ENCODE data around the gene UBFD1. TPM values are rescaled to one million over a fixed set of nuclear protein-coding genes. Genes with fewer than 3 reads are reported as not detected.

Gene UBFD1
- total and polyA plus RNA-seq, 4 donors: 8.5 to 61.4 (median 31.4) TPM

DNA sequence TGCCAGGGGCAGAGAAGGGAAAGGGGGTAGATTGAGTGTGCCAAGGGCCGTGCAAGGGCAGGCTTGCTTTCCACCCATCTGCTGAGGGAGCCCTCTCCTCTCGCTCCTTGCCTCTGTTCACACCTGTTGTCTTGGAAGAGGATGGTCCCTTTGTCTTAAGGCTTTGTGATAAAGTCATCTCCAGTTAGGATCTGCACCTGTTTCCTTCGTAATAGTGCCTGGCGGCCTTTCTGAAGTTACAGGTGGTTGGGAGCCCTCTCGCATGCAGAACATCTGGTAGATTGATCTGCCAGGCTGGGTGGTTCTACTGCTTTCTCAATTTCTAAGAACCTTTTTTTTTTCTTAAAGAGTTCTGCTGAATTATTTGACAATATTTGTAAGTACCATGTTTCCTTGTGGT, 16.3 kb downstream of the UBFD1 start:
- Histone ChIP-seq H3K9ac (ENCODE audit: insufficient read depth in 1 of 2, low read length in 2 of 2) (no peak overlapping the region), H3K4me3 (no peak overlapping the region), H3K36me3 (ENCODE audit: control insufficient read depth in 4 of 4, insufficient read depth in 4 of 4, low read length in 4 of 4) (peaks cover 21 to 31% (median 25%) of the 10 kb centered on the region in 4 donors), H3K9me3 (ENCODE audit: control insufficient read depth in 4 of 4, insufficient read depth in 3 of 4, low read length in 3 of 4) (no peaks in the 10 kb centered on the region), H3K27ac (ENCODE audit: low read depth in 1 of 2, low read length in 1 of 2) (no peak overlapping the region), H3K27me3 (ENCODE audit: control insufficient read depth in 3 of 3, insufficient read depth in 3 of 3, low read length in 2 of 3) (no peaks in the 10 kb centered on the region), H3K4me1 (ENCODE audit: control insufficient read depth in 5 of 5, insufficient read depth in 5 of 5, low read length in 5 of 5) (peaks cover 0 to 4% (median 0%) of the 10 kb centered on the region in 5 donors)
- DNase-seq: no peak
- no peak for ATAC-seq (ENCODE audit: insufficient read depth, low FRiP score)
- TF ChIP-seq, protein P1, sequence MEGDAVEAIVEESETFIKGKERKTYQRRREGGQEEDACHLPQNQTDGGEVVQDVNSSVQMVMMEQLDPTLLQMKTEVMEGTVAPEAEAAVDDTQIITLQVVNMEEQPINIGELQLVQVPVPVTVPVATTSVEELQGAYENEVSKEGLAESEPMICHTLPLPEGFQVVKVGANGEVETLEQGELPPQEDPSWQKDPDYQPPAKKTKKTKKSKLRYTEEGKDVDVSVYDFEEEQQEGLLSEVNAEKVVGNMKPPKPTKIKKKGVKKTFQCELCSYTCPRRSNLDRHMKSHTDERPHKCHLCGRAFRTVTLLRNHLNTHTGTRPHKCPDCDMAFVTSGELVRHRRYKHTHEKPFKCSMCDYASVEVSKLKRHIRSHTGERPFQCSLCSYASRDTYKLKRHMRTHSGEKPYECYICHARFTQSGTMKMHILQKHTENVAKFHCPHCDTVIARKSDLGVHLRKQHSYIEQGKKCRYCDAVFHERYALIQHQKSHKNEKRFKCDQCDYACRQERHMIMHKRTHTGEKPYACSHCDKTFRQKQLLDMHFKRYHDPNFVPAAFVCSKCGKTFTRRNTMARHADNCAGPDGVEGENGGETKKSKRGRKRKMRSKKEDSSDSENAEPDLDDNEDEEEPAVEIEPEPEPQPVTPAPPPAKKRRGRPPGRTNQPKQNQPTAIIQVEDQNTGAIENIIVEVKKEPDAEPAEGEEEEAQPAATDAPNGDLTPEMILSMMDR (IDR thresholded peaks at IDR 0.05; ENCODE audit: control extremely low read depth, extremely low read depth): no peak
- 90 to 93% methylated on average over 5 of the region's 5 CpGs for WGBS, 2 donors

DNA sequence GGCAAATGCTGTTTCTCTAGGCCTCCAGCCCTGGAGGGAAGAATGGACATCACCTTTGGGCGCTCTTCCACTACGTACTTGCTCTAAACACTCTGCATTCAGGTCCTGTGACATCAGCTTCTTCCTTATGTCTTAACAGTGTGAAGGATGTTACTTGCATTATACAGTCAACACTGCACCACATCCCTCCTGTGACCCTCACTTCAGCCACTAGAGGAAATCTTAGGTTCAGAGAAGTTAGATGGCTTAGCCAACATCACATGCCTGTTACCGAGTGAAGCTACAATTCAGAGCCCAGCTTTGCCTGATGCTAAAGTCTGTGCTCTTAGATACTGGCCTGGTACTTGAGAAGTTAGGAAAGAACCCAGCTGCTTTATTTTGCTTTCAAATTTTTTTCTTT, 18.3 kb downstream of the UBFD1 start:
- H3K4me3 ChIP-seq: no peak overlapping the region
- peaks cover 24 to 36% (median 30%) of the 10 kb centered on the region in 4 donors for H3K36me3 ChIP-seq (ENCODE audit: control insufficient read depth in 4 of 4, insufficient read depth in 4 of 4, low read length in 4 of 4)
- TF ChIP-seq, protein P1 (IDR thresholded peaks at IDR 0.05; ENCODE audit: control extremely low read depth, extremely low read depth): no peak
- no peak for ATAC-seq (ENCODE audit: insufficient read depth, low FRiP score)
- H3K9ac ChIP-seq (ENCODE audit: insufficient read depth in 1 of 2, low read length in 2 of 2): no peak overlapping the region
- H3K9me3 ChIP-seq (ENCODE audit: control insufficient read depth in 4 of 4, insufficient read depth in 3 of 4, low read length in 3 of 4): no peaks in the 10 kb centered on the region
- H3K4me1 ChIP-seq (ENCODE audit: control insufficient read depth in 5 of 5, insufficient read depth in 5 of 5, low read length in 5 of 5): peaks cover 0 to 4% (median 0%) of the 10 kb centered on the region in 5 donors
- no peaks in the 10 kb centered on the region for H3K27me3 ChIP-seq (ENCODE audit: control insufficient read depth in 3 of 3, insufficient read depth in 3 of 3, low read length in 2 of 3)
- no peak for DNase-seq
- H3K27ac ChIP-seq (ENCODE audit: low read depth in 1 of 2, low read length in 1 of 2): no peak overlapping the region
- 85 to 92% methylated on average over 3 of the region's 3 CpGs for WGBS, 2 donors

DNA sequence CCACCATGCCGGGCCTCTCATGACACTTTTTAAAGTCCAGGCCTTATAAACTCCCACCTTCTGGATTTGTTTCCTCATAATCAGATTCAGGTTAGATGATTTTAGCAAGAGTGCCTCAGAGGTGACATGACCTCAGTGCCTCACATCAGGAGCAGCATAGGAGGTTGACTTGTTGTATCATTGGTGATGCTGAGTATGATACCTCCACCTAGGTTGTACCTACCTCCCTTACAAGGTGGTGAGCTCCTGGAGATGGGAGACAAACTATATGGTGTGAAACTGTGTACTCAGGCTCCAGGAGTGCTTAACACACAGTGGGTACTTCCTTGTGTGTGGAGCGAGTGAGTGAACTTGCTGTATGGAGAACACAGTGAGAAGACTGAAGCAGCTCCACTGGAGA, 20.0 kb downstream of the UBFD1 start:
- no peak overlapping the region for H3K4me3 ChIP-seq
- ATAC-seq (ENCODE audit: insufficient read depth, low FRiP score) (no peak), DNase-seq (no peak)
- no peaks in the 10 kb centered on the region for H3K9me3 ChIP-seq (ENCODE audit: control insufficient read depth in 4 of 4, insufficient read depth in 3 of 4, low read length in 3 of 4)
- H3K4me1 ChIP-seq (ENCODE audit: control insufficient read depth in 5 of 5, insufficient read depth in 5 of 5, low read length in 5 of 5): peaks cover 0 to 4% (median 0%) of the 10 kb centered on the region in 5 donors
- no peak overlapping the region for H3K9ac ChIP-seq (ENCODE audit: insufficient read depth in 1 of 2, low read length in 2 of 2)
- H3K27ac ChIP-seq (ENCODE audit: low read depth in 1 of 2, low read length in 1 of 2): no peak overlapping the region
- 88 to 98% methylated on average over 2 of the region's 2 CpGs for WGBS, 2 donors
- TF ChIP-seq, protein P1 (IDR thresholded peaks at IDR 0.05; ENCODE audit: control extremely low read depth, extremely low read depth): no peak
- H3K27me3 ChIP-seq (ENCODE audit: control insufficient read depth in 3 of 3, insufficient read depth in 3 of 3, low read length in 2 of 3): no peaks in the 10 kb centered on the region
- peaks cover 12 to 30% (median 26%) of the 10 kb centered on the region in 4 donors for H3K36me3 ChIP-seq (ENCODE audit: control insufficient read depth in 4 of 4, insufficient read depth in 4 of 4, low read length in 4 of 4)

All from lung (tissue), 12 donors.